HL-60 (cell line): Measurements from ENCODE around the gene CEP44.

ENCODE experiments used
- DNase-seq, 2 experiments: peaks; one replicate each; pipeline ENCODE4 v3.0.0-alpha.2; 2010 to 2020; ENCODE audit warnings: low read depth in 1 of 2, low spot score in 1 of 2
- H3K27ac ChIP-seq: fragments of 250-450 bp; sonication (Bioruptor Pico); replicated peaks from 2 replicates; pipeline ENCODE4 v1.5.1; 2020; ENCODE audit warnings: mild to moderate bottlenecking, moderate library complexity
- H3K27me3 ChIP-seq: fragments of 250-450 bp; sonication (Bioruptor Pico); 2 replicates; pipeline ENCODE4 v1.5.1; 2021; ENCODE audit warnings: mild to moderate bottlenecking, moderate library complexity; ENCODE audit not compliant: insufficient read depth, poor library complexity, severe bottlenecking
- H3K4me3 ChIP-seq: replicated peaks from 2 replicates; pipeline ENCODE4 v1.5.1; 2011; ENCODE audit warnings: mild to moderate bottlenecking, control low read depth, low read length; ENCODE audit not compliant: insufficient read depth
- CTCF ChIP-seq: IDR thresholded peaks from one replicate; pipeline ENCODE4 v1.5.1; 2011; ENCODE audit warnings: low read length, control low read depth, inconsistent platforms; ENCODE audit not compliant: insufficient read depth
- GABPA ChIP-seq: IDR thresholded peaks from 2 replicates; pipeline ENCODE4 v1.6.1; 2012; ENCODE audit warnings: low read depth
- POLR2AphosphoS5 ChIP-seq: IDR thresholded peaks from 2 replicates; pipeline ENCODE4 v1.6.1; 2012; ENCODE audit warnings: low read depth
- SPI1 ChIP-seq: IDR thresholded peaks from 2 replicates; pipeline ENCODE4 v1.6.1; 2012; ENCODE audit warnings: low read depth, mild to moderate bottlenecking, borderline replicate concordance
- TF ChIP-seq, protein P1 (sequence below): IDR thresholded peaks from 2 replicates; pipeline ENCODE4 v1.6.1; 2012; ENCODE audit warnings: low read depth; ENCODE audit not compliant: insufficient replicate concordance

Gene CEP44

DNA sequence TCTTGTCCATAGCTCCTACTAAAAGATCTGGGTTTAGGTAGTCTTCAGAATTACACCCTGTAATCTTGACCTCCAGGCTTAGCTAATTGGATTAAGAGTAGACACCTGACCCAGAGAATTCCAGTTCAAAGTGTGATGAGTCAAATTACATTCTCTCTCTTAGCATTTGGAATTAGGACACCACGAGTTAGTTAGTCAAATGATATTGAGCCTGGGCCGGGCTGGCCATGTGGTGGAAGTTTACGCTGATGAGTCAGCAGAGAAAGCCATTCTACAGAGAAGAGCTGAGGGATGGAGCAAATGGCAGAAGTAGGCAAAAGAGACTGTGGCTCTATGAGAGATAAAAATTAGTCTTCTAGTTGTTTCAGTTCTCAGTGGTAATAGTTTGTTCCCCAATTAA is 31.1 kb downstream of the CEP44 start:
- TF ChIP-seq, protein P1, sequence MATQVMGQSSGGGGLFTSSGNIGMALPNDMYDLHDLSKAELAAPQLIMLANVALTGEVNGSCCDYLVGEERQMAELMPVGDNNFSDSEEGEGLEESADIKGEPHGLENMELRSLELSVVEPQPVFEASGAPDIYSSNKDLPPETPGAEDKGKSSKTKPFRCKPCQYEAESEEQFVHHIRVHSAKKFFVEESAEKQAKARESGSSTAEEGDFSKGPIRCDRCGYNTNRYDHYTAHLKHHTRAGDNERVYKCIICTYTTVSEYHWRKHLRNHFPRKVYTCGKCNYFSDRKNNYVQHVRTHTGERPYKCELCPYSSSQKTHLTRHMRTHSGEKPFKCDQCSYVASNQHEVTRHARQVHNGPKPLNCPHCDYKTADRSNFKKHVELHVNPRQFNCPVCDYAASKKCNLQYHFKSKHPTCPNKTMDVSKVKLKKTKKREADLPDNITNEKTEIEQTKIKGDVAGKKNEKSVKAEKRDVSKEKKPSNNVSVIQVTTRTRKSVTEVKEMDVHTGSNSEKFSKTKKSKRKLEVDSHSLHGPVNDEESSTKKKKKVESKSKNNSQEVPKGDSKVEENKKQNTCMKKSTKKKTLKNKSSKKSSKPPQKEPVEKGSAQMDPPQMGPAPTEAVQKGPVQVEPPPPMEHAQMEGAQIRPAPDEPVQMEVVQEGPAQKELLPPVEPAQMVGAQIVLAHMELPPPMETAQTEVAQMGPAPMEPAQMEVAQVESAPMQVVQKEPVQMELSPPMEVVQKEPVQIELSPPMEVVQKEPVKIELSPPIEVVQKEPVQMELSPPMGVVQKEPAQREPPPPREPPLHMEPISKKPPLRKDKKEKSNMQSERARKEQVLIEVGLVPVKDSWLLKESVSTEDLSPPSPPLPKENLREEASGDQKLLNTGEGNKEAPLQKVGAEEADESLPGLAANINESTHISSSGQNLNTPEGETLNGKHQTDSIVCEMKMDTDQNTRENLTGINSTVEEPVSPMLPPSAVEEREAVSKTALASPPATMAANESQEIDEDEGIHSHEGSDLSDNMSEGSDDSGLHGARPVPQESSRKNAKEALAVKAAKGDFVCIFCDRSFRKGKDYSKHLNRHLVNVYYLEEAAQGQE = no peak
- TF ChIP-seq POLR2AphosphoS5 = no peak
- no peak for TF ChIP-seq CTCF
- no peak for TF ChIP-seq SPI1
- no peak for TF ChIP-seq GABPA
- no peak for DNase-seq

GRCh38 chr4:174316546-174316945 is 32.8 kb downstream of the CEP44 start:
- no peak for DNase-seq
- Histone ChIP-seq H3K27me3 (no peaks in the 10 kb centered on the region), H3K4me3 (no peak overlapping the region), H3K27ac (no peak overlapping the region)
- TF ChIP-seq SPI1 (no peak), CTCF (no peak), POLR2AphosphoS5 (no peak), GABPA (no peak)
- TF ChIP-seq, protein P1 = no peak

More for the DNA sequence above, 31.1 kb downstream of the CEP44 start:
- Histone ChIP-seq H3K27me3 (no peaks in the 10 kb centered on the region), H3K27ac (no peak overlapping the region), H3K4me3 (no peak overlapping the region)

DNA sequence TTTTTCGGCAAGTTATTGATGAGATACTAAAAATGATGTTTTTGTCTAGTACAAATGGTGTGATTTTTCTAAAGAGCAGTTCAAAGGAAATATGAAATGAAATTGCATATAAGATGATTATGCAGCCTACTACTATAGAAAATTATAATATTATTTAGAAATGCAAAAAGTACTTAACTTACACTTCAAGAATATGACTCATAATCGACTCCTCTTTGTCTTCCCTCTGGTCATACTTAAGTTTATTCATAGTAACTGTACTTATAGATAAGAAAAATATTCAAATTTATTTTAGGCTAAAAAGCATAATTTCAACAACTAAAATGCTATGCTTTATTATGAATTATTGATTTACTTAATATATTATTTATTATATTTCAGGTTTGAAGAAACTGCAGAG is 33.2 kb downstream of the CEP44 start:
- no peaks in the 10 kb centered on the region for H3K27me3 ChIP-seq
- no peak overlapping the region for H3K4me3 ChIP-seq
- no peak for DNase-seq
- TF ChIP-seq SPI1 (no peak), POLR2AphosphoS5 (no peak), CTCF (no peak), GABPA (no peak)
- TF ChIP-seq, protein P1 = no peak
- H3K27ac ChIP-seq = no peak overlapping the region
